ENCODE data around the gene ZNF883.
A peak's percentile ranks its signal among the peaks of the same experiment; 100 is the strongest.

ZNF883 gene

DNA sequence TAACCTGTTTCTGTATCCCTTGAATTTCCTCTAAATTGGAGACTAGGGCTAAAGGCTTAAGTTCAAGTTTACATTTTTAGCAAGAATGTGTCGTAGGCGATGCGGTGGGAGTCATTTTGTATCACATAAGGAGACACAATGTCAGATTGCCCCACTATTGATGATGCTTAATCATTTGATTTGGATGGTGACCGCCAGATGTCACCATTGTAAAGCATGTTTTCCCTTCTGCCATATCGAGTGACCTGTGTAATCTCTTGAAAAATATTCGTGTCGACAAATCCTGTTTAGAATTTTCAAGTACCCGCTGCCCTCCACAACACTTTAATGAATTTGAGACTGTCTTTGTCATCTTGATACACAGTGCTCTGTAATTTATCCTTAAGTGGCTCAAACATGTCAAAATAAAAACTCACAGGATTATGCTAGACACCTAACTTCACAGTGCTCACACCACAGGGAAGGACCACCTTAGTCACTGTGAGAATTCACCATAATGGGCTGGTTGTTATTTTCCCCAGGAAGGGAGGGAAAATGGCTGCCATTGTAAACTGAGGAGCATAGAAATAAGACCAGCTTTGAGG is 86.8 kb downstream of the ZNF883 start:
- Mint-ChIP-seq H3K9me3 (no peaks in the 10 kb centered on the region), H3K4me3 (no peak overlapping the region), H3K4me1 (no peaks in the 10 kb centered on the region), H3K27ac (no peak overlapping the region), H3K36me3 (ENCODE audit: low read depth) (no peaks in the 10 kb centered on the region), H3K27me3 (ENCODE audit: low read depth) (peaks cover 23% of the 10 kb centered on the region)
- TF ChIP-seq, protein P1, sequence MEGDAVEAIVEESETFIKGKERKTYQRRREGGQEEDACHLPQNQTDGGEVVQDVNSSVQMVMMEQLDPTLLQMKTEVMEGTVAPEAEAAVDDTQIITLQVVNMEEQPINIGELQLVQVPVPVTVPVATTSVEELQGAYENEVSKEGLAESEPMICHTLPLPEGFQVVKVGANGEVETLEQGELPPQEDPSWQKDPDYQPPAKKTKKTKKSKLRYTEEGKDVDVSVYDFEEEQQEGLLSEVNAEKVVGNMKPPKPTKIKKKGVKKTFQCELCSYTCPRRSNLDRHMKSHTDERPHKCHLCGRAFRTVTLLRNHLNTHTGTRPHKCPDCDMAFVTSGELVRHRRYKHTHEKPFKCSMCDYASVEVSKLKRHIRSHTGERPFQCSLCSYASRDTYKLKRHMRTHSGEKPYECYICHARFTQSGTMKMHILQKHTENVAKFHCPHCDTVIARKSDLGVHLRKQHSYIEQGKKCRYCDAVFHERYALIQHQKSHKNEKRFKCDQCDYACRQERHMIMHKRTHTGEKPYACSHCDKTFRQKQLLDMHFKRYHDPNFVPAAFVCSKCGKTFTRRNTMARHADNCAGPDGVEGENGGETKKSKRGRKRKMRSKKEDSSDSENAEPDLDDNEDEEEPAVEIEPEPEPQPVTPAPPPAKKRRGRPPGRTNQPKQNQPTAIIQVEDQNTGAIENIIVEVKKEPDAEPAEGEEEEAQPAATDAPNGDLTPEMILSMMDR (IDR thresholded peaks at IDR 0.05; ENCODE audit: unreplicated experiment in 3 of 3) = peak; percentile 21 to 48 (median 46)

DNA sequence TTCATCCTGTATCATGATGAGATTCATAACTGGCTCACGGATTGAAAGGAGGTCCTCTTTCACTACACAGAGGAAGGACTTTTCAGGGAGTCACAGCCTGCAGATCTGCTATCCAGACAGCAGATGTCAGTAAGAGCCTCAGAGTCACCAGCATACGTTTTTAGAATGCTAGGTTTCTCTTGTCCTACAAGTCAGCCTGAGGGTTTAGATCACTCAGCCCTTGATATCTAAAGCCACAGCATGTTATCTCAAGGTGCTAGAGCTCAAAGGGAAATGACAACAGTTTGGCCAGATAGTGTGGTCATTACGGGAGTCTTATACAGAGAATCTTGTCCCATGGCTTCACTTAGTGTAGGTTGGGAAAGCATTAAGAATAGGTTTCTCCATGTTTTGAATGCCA is 90.4 kb downstream of the ZNF883 start:
- no peak overlapping the region for H3K27ac Mint-ChIP-seq
- H3K27me3 Mint-ChIP-seq (ENCODE audit: low read depth) = peaks cover 27% of the 10 kb centered on the region
- no peak overlapping the region for H3K4me3 Mint-ChIP-seq
- TF ChIP-seq, protein P1 (IDR thresholded peaks at IDR 0.05; ENCODE audit: unreplicated experiment in 3 of 3) = peak; percentile 40 to 59 (median 54)
- no peaks in the 10 kb centered on the region for H3K4me1 Mint-ChIP-seq
- no peaks in the 10 kb centered on the region for H3K36me3 Mint-ChIP-seq (ENCODE audit: low read depth)
- no peaks in the 10 kb centered on the region for H3K9me3 Mint-ChIP-seq

DNA sequence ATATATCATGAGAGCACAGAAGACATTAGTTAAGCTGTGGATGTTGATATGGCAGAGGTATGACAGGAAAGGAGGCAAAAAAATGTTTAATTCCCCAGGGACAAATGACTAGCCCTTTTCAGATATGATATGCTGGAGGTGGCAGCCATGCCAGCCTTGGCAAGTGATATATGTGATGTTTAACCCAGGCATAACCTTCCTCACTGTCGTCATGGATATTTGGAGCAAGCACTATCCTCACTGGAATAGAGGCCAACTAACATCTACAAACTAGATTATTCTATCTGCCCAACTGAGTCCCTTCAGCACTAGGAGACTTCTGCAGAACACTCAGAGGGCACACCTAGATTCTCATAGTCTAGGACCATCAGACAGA is 94.0 kb downstream of the ZNF883 start:
- TF ChIP-seq, protein P1 (IDR thresholded peaks at IDR 0.05; ENCODE audit: unreplicated experiment in 3 of 3) = no peak
- H3K4me1 Mint-ChIP-seq = peaks cover 14% of the 10 kb centered on the region

DNA sequence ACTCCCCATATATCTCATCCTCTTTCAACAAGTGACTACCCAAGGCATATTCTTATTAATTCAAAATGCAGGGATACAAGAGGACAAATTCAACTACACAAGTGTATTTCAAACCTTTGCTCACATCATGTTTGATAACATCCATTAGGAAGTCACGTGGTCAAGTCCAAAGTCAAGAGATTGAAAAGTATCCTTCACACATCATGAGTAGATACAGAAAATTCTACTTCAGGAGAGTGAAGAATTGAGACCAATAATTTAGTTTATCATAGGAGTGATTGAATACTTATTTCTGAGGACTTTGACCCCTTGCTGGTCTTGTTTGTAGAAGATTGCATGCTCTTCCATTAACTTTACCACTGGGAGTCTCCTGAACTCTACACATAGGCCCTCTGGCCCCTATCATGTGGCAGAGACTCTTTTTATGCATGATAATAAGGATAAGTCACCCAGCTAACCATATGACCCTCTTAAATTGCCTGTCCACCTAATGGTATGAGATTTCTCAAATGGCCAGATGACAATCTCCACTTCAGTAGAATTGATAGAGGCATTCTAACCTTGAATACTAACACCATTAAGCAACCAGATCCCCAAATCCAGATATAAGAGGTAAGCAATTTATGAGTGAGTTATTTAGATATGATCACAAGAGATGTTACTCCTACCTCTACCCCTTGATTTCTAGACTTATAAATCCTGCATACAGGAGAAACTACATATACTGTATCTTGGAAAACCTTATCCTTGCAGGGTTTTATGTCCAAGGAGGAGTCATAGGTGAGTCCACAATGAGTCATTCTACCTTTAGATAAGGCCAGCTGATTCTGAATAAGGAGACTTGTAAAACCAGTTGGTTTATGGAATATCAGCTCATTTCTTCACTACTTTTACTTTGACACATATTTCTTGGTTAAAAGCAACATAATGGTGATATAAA is 94.7 kb downstream of the ZNF883 start:
- TF ChIP-seq, protein P1 (IDR thresholded peaks at IDR 0.05; ENCODE audit: unreplicated experiment in 3 of 3) = no peak
- no peaks in the 10 kb centered on the region for H3K36me3 Mint-ChIP-seq (ENCODE audit: low read depth)
- no peaks in the 10 kb centered on the region for H3K9me3 Mint-ChIP-seq
- peaks cover 25% of the 10 kb centered on the region for H3K27me3 Mint-ChIP-seq (ENCODE audit: low read depth)
- no peak overlapping the region for H3K27ac Mint-ChIP-seq
- peaks cover 14% of the 10 kb centered on the region for H3K4me1 Mint-ChIP-seq
- no peak overlapping the region for H3K4me3 Mint-ChIP-seq

More for the DNA sequence above, 94.0 kb downstream of the ZNF883 start:
- H3K4me3 Mint-ChIP-seq = no peak overlapping the region
- H3K9me3 Mint-ChIP-seq = no peaks in the 10 kb centered on the region
- H3K27me3 Mint-ChIP-seq (ENCODE audit: low read depth) = peaks cover 22% of the 10 kb centered on the region
- no peak overlapping the region for H3K27ac Mint-ChIP-seq
- no peaks in the 10 kb centered on the region for H3K36me3 Mint-ChIP-seq (ENCODE audit: low read depth)

DNA sequence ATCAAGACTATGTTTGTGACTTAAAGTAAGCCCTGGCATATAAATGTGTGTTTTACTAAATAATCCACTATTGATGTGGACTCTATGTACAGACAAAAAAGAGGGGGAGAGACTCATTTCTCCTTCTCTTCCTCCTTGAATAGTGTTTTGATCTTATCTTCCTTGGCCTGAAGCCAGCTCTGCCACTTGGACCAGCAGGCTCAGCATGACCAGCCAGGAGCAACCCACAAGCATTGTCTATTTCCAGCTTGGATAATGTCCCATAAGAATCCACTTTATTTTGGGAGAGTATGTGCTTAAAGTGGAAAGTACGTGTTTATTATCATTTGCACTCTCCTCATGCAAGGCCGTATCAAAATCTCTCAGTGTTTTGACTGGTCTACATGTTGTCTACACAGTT is 97.5 kb downstream of the ZNF883 start:
- peaks cover 7% of the 10 kb centered on the region for H3K27me3 Mint-ChIP-seq (ENCODE audit: low read depth)
- H3K4me3 Mint-ChIP-seq = no peak overlapping the region
- no peaks in the 10 kb centered on the region for H3K9me3 Mint-ChIP-seq
- H3K27ac Mint-ChIP-seq = peak overlapping the region in 1 of 3 experiments; percentile 54
- peaks cover 14% of the 10 kb centered on the region for H3K4me1 Mint-ChIP-seq
- H3K36me3 Mint-ChIP-seq (ENCODE audit: low read depth) = no peaks in the 10 kb centered on the region
- TF ChIP-seq, protein P1 (IDR thresholded peaks at IDR 0.05; ENCODE audit: unreplicated experiment in 3 of 3) = no peak
